Mesenchymal stem cell (in vitro differentiated cells and primary cell): ENCODE results near the gene EEF1AKMT3.

Source experiments
- DNase-seq: peaks from one replicate; pipeline ENCODE4 v3.0.0-alpha.2; 2013
- H2AFZ ChIP-seq: one replicate; pipeline ENCODE4 v1.6.1; 2013; ENCODE audit warnings: low read depth, mild to moderate bottlenecking, control low read depth, inconsistent platforms, low read length, moderate library complexity
- H2AK5ac ChIP-seq: 2 replicates; pipeline ENCODE4 v1.6.1; 2013; ENCODE audit warnings: low read length, moderate library complexity, mild to moderate bottlenecking, inconsistent platforms; ENCODE audit not compliant: severe bottlenecking
- H2BK120ac ChIP-seq: one replicate; pipeline ENCODE4 v1.6.1; 2013; ENCODE audit warnings: low read depth, mild to moderate bottlenecking, inconsistent platforms, low read length, moderate library complexity
- H2BK12ac ChIP-seq, 2 experiments: one replicate each; pipeline ENCODE4 v1.6.1; 2013; ENCODE audit warnings: inconsistent platforms in 2 of 2, low read length in 2 of 2, mild to moderate bottlenecking in 2 of 2, moderate library complexity in 2 of 2, control low read depth in 1 of 2
- H2BK15ac ChIP-seq: one replicate; pipeline ENCODE4 v1.6.1; 2013; ENCODE audit warnings: mild to moderate bottlenecking, low read depth, inconsistent platforms; ENCODE audit not compliant: poor library complexity, severe bottlenecking
- H2BK5ac ChIP-seq: 2 replicates; pipeline ENCODE4 v1.6.1; 2013; ENCODE audit warnings: low read depth, mild to moderate bottlenecking, low read length, control low read depth, inconsistent platforms; ENCODE audit not compliant: poor library complexity, severe bottlenecking
- H3K14ac ChIP-seq, 2 experiments: one replicate each; pipeline ENCODE4 v1.6.1; 2013; ENCODE audit warnings: inconsistent platforms in 2 of 2, low read length in 2 of 2, control low read depth in 1 of 2, mild to moderate bottlenecking in 1 of 2, moderate library complexity in 1 of 2
- H3K18ac ChIP-seq, 2 experiments: one replicate each; pipeline ENCODE4 v1.6.1; 2013; ENCODE audit warnings: inconsistent platforms in 2 of 2, low read length in 2 of 2, control low read depth in 1 of 2, low read depth in 1 of 2, mild to moderate bottlenecking in 1 of 2
- H3K23ac ChIP-seq, 2 experiments: one replicate each; pipeline ENCODE4 v1.6.1; 2013; ENCODE audit warnings: inconsistent platforms in 2 of 2, low read length in 2 of 2, mild to moderate bottlenecking in 2 of 2, moderate library complexity in 2 of 2, control low read depth in 1 of 2
- H3K27ac ChIP-seq: 2 replicates; pipeline ENCODE4 v1.5.1; 2013; ENCODE audit warnings: mild to moderate bottlenecking, moderate library complexity, low read length, control low read depth, inconsistent platforms; ENCODE audit not compliant: poor library complexity, severe bottlenecking
- H3K27me3 ChIP-seq, 2 experiments: 2 replicates each; pipeline versions ENCODE4 v1.6.1 to v1.7.0; 2013; ENCODE audit warnings: low read length in 2 of 2, mild to moderate bottlenecking in 2 of 2, moderate library complexity in 2 of 2, control low read depth in 1 of 2, inconsistent platforms in 1 of 2; ENCODE audit not compliant: control insufficient read depth in 1 of 2, insufficient read depth in 1 of 2
- H3K36me3 ChIP-seq, 2 experiments: 2 replicates each; pipeline versions ENCODE4 v1.6.1 to v1.7.0; 2013; ENCODE audit warnings: low read length in 2 of 2, control low read depth in 1 of 2, inconsistent platforms in 1 of 2, low read depth in 1 of 2, mild to moderate bottlenecking in 1 of 2; ENCODE audit not compliant: insufficient read depth in 2 of 2, control insufficient read depth in 1 of 2
- H3K4ac ChIP-seq, 2 experiments: one replicate each; pipeline ENCODE4 v1.6.1; 2013; ENCODE audit warnings: inconsistent platforms in 2 of 2, low read length in 2 of 2, mild to moderate bottlenecking in 2 of 2, moderate library complexity in 2 of 2, control low read depth in 1 of 2, low read depth in 1 of 2
- H3K4me1 ChIP-seq: 2 replicates; pipeline ENCODE4 v1.6.1; 2013; ENCODE audit warnings: low read depth, low read length, control low read depth; ENCODE audit not compliant: control insufficient read depth, insufficient read depth
- H3K4me2 ChIP-seq: 2 replicates; pipeline ENCODE4 v1.6.1; 2013; ENCODE audit warnings: low read length, mild to moderate bottlenecking, inconsistent platforms; ENCODE audit not compliant: poor library complexity, severe bottlenecking
- H3K4me3 ChIP-seq, 2 experiments: 2 replicates each; pipeline versions ENCODE4 v1.5.1 to v1.7.0; 2013; ENCODE audit warnings: low read length in 2 of 2, mild to moderate bottlenecking in 2 of 2, control low read depth in 1 of 2, low read depth in 1 of 2; ENCODE audit not compliant: insufficient read depth in 1 of 2
- H3K79me1 ChIP-seq: replicated peaks from 2 replicates; pipeline ENCODE4 v1.6.1; 2013; ENCODE audit warnings: mild to moderate bottlenecking, control low read depth, low read length, inconsistent platforms; ENCODE audit not compliant: poor library complexity, severe bottlenecking
- H3K9ac ChIP-seq: 2 replicates; pipeline ENCODE4 v1.7.0; 2013; ENCODE audit warnings: mild to moderate bottlenecking, low read length, moderate library complexity
- H3K9me3 ChIP-seq: 2 replicates; pipeline ENCODE4 v1.7.0; 2013; ENCODE audit warnings: mild to moderate bottlenecking, low read length; ENCODE audit not compliant: control insufficient read depth
- H4K8ac ChIP-seq: one replicate; pipeline ENCODE4 v1.6.1; 2013; ENCODE audit warnings: inconsistent platforms, mild to moderate bottlenecking, low read length, moderate library complexity
- H4K91ac ChIP-seq: one replicate; pipeline ENCODE4 v1.6.1; 2013; ENCODE audit warnings: mild to moderate bottlenecking, low read length, inconsistent platforms
- WGBS: methylation state at CpG from one replicate; pipeline ENCODE4 v1.1.7; 2013; ENCODE audit warnings: mixed read lengths; 5-methylcytosine and 5-hydroxymethylcytosine counted together

Gene EEF1AKMT3

DNA sequence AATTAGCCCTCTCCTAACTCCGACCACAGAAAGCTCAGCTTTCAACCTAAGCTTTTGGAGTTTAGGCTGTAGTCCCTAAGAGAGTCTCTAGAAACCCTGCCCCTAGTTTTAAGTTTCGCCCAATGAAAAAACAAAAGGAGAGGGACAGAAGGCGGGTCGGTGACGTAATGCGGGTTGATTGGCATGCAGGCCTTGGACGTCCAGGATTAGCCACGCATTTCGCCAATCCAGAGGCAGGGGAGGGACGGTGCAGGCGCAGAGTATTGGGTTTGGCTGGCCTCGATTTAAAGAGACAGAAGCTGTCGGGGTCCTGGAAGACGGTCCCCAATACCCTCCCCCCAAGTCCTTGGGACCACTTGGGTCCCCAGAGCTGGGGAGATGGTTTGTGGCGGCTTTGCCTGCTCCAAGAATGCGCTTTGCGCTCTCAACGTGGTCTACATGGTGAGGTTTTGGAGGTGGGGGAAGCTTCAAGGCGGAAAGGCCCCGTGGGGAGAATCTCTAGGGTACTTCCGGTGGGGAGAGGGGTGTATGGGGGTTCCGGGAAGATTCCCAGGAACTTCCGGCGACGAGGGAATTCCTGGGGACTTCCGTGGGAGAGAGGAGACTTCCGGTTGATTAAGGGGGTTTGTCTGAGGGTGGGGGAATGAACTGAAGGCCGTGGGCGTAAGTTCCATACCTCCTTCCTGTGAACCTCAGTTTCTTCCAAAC is 27.5 kb upstream of the EEF1AKMT3 start, which contains the start of gene TSPAN31:
Gene TSPAN31, plus strand, starts transcription at position 263 of the 708 bp plus-strand sequence. Its CDS starts 116 bp downstream, at position 379.
- H3K27me3 ChIP-seq: peaks cover 26 to 27% of the 10 kb centered on the region in 2 experiments
- peak within 1 kb of the TSS; percentile 75 for H2BK5ac ChIP-seq
- H4K91ac ChIP-seq: peak within 1 kb of the TSS; percentile 99
- peak within 1 kb of the TSS; percentile 79 for H3K4me2 ChIP-seq
- peak within 1 kb of the TSS; percentile 81 for H2AK5ac ChIP-seq
- peak within 1 kb of the TSS in 1 of 2 experiments; percentile 34 for H3K23ac ChIP-seq
- peak within 1 kb of the TSS in 1 of 2 experiments; percentile 82 for H3K14ac ChIP-seq
- H2BK120ac ChIP-seq: peak within 1 kb of the TSS; percentile 94
- no peaks in the 10 kb centered on the region for H3K9me3 ChIP-seq
- peak within 1 kb of the TSS; percentile 77 to 96 for H3K4me3 ChIP-seq
- H2AFZ ChIP-seq: peak within 1 kb of the TSS; percentile 36
- under 1% methylated on average over 20 of the region's 29 CpGs for WGBS
- peak within 1 kb of the TSS in 1 of 2 experiments; percentile 61 for H2BK12ac ChIP-seq
- H3K27ac ChIP-seq: peak within 1 kb of the TSS; percentile 93
- peak within 1 kb of the TSS; percentile 97 to 98 for H3K4ac ChIP-seq
- DNase-seq: peak; percentile 99
- peaks cover 11% of the 10 kb centered on the region for H3K79me1 ChIP-seq
- H2BK15ac ChIP-seq: peak within 1 kb of the TSS; percentile 68
- H3K4me1 ChIP-seq: peaks cover 9% of the 10 kb centered on the region
- peak within 1 kb of the TSS; percentile 94 to 97 for H3K18ac ChIP-seq
- peak within 1 kb of the TSS; percentile 100 for H4K8ac ChIP-seq
- H3K9ac ChIP-seq: peak within 1 kb of the TSS; percentile 98
- H3K36me3 ChIP-seq: peaks cover 19 to 40% of the 10 kb centered on the region in 2 experiments

DNA sequence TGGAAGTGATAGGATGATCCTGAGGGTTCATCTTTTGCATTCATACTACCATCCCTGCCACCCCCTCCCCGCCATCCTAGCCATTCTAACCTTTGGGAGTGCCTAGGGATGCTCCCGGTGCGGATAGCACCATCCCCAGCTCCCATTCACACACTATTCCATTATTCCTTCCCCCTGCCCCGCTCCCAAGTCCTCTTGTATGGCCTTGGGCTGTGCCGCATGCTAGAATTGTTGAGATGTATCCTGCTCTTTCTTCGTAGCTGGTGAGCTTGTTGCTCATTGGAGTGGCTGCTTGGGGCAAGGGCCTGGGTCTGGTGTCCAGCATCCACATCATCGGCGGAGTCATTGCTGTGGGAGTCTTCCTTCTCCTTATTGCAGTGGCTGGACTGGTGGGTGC is 26.9 kb upstream of the EEF1AKMT3 start:
- Histone ChIP-seq H2AFZ (no peak overlapping the region), H3K27me3 (peaks cover 21% of the 10 kb centered on the region in 2 experiments), H3K14ac (peak overlapping the region in 1 of 2 experiments; percentile 37), H2AK5ac (peak overlapping the region; percentile 81), H3K4me2 (peak overlapping the region; percentile 79), H3K4me1 (peaks cover 11% of the 10 kb centered on the region), H3K23ac (peak overlapping the region in 1 of 2 experiments; percentile 34), H3K4me3 (peak overlapping the region; percentile 77 to 96), H3K36me3 (peaks cover 22 to 45% of the 10 kb centered on the region in 2 experiments), H3K9me3 (no peaks in the 10 kb centered on the region), H3K27ac (peak overlapping the region; percentile 51), H3K4ac (peak overlapping the region; percentile 97 to 98), H2BK12ac (peak overlapping the region in 1 of 2 experiments; percentile 61), H2BK120ac (no peak overlapping the region), H3K79me1 (peaks cover 11% of the 10 kb centered on the region), H3K18ac (peak overlapping the region; percentile 76 to 78), H4K8ac (peak overlapping the region; percentile 83), H2BK5ac (no peak overlapping the region), H3K9ac (peak overlapping the region; percentile 98), H2BK15ac (peak overlapping the region; percentile 41), H4K91ac (peak overlapping the region; percentile 92)
- WGBS: 66% methylated on average over 8 of the region's 8 CpGs
- no peak for DNase-seq

DNA sequence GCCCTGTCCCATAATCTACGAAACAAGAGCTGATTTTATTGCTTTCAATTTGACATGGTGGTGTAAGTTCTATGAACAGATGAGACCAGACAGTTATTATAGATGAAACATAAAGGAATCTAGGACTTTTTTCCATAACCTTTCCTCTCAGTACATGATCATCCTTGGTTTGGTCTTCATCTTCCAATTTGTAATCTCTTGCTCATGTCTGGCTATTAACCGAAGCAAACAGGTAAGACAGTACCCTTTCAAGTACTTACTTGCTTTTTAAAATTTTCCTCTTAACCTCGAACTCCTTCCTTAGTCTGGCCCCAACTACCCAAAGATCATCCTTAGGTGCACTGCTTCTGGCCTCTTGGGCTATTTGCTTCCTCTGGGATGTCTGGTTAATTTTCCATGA is 26.4 kb upstream of the EEF1AKMT3 start:
- H2BK120ac ChIP-seq: no peak overlapping the region
- H2BK5ac ChIP-seq: no peak overlapping the region
- 100% methylated on average over 2 of the region's 3 CpGs for WGBS
- H3K9ac ChIP-seq: peak overlapping the region; percentile 98
- H2AK5ac ChIP-seq: no peak overlapping the region
- DNase-seq: no peak
- no peak overlapping the region for H3K14ac ChIP-seq
- no peaks in the 10 kb centered on the region for H3K9me3 ChIP-seq
- H4K8ac ChIP-seq: no peak overlapping the region
- H3K4me1 ChIP-seq: peaks cover 14% of the 10 kb centered on the region
- no peak overlapping the region for H4K91ac ChIP-seq
- H3K18ac ChIP-seq: no peak overlapping the region
- H3K79me1 ChIP-seq: peaks cover 11% of the 10 kb centered on the region
- peaks cover 15 to 16% of the 10 kb centered on the region in 2 experiments for H3K27me3 ChIP-seq
- peak overlapping the region in 1 of 2 experiments; percentile 96 for H3K4me3 ChIP-seq
- peak overlapping the region; percentile 79 for H3K4me2 ChIP-seq
- no peak overlapping the region for H2BK12ac ChIP-seq
- no peak overlapping the region for H2AFZ ChIP-seq
- H3K4ac ChIP-seq: no peak overlapping the region
- H3K23ac ChIP-seq: no peak overlapping the region
- no peak overlapping the region for H2BK15ac ChIP-seq
- H3K36me3 ChIP-seq: peaks cover 27 to 50% of the 10 kb centered on the region in 2 experiments
- no peak overlapping the region for H3K27ac ChIP-seq

- no peak overlapping the region for H4K91ac ChIP-seq
- no peak for DNase-seq
- WGBS: 100% methylated on average over 5 of the region's 5 CpGs
Observed at GRCh38 chr12:57749061-57749460, 23.4 kb upstream of the EEF1AKMT3 start.

More at GRCh38 chr12:57749061-57749460, 23.4 kb upstream of the EEF1AKMT3 start:
- Histone ChIP-seq H2AK5ac (no peak overlapping the region), H2BK5ac (no peak overlapping the region), H4K8ac (no peak overlapping the region), H3K4me3 (no peak overlapping the region), H3K23ac (no peak overlapping the region), H2BK120ac (no peak overlapping the region), H3K18ac (no peak overlapping the region), H3K14ac (no peak overlapping the region), H3K4me1 (peaks cover 18% of the 10 kb centered on the region), H3K27ac (no peak overlapping the region), H2AFZ (no peak overlapping the region), H3K9me3 (no peaks in the 10 kb centered on the region), H3K36me3 (peaks cover 27 to 53% of the 10 kb centered on the region in 2 experiments), H2BK15ac (no peak overlapping the region), H2BK12ac (no peak overlapping the region), H3K9ac (no peak overlapping the region), H3K4me2 (no peak overlapping the region), H3K27me3 (peaks cover 0 to 5% of the 10 kb centered on the region in 2 experiments), H3K4ac (no peak overlapping the region), H3K79me1 (peaks cover 11% of the 10 kb centered on the region)
